PC-9 (cell line): ENCODE data around the gene CFAP61.

Source experiments
- CTCF ChIP-seq: fragments of 200-600 bp; sonication (generic); conservative IDR thresholded peaks from 2 replicates; pipeline ENCODE4 v1.6.1; 2017; ENCODE audit warnings: mixed run types, antibody characterized with exemption, mild to moderate bottlenecking, moderate library complexity
- EZH2 ChIP-seq: fragments of 200-600 bp; sonication (generic); IDR thresholded peaks from 2 replicates; pipeline ENCODE4 v1.8.0; 2017; ENCODE audit warnings: antibody characterized with exemption, low read depth

DNA sequence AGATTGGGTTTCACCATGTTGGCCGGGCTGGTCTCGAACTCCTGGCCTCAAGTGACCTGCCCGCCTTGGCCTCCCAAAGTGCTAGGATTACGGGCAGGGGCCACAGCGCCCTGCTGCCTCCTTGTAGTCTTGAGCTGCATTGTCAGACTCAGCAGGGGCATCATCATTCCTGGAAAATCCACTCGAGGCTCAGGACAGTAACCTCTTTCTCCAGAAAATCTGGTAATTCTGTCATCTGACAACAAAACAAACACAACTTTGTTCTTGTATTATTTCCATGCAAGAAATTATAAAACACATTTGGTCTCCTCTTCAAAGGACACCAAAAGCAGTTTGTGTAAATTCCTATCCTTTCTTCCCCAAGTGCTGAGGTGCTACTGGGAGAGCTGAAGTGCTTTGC, 178.4 kb downstream of the CFAP61 start:
- TF ChIP-seq CTCF (no peak), EZH2 (no peak)
